Aorta (tissue), 5 donors: ENCODE measurements around the gene IQCE. TPM values are rescaled to one million over a fixed set of nuclear protein-coding genes. Genes with fewer than 3 reads are reported as not detected.
A peak's percentile ranks its signal among the peaks of the same experiment; 100 is the strongest.

ENCODE experiments used
- ATAC-seq: fragments of 200-7000 bp; cut with Tn5 transposase; one replicate; pipeline ENCODE4 v1.9.1; 2022; ENCODE audit warnings: moderate library complexity; ENCODE audit not compliant: low FRiP score
- DNase-seq, 2 donors: peaks; one replicate each; pipeline ENCODE4 v3.0.0-alpha.2; 2020
- H3K27ac ChIP-seq, 2 donors: one replicate each; pipeline ENCODE4 v1.5.1; 2013; ENCODE audit warnings: low read length in 2 of 2, mild to moderate bottlenecking in 2 of 2, moderate library complexity in 2 of 2, control low read depth in 1 of 2, inconsistent platforms in 1 of 2, low read depth in 1 of 2
- H3K27me3 ChIP-seq, 2 donors: one replicate each; pipeline ENCODE4 v1.6.1; 2013; ENCODE audit warnings: control low read depth in 1 of 2, low read length in 1 of 2, mild to moderate bottlenecking in 1 of 2, moderate library complexity in 1 of 2; ENCODE audit not compliant: insufficient read depth in 2 of 2, control insufficient read depth in 1 of 2
- H3K36me3 ChIP-seq, 2 donors: one replicate each; pipeline ENCODE4 v1.6.1; 2013; ENCODE audit warnings: control low read depth in 1 of 2, low read length in 1 of 2, mild to moderate bottlenecking in 1 of 2; ENCODE audit not compliant: insufficient read depth in 2 of 2, control insufficient read depth in 1 of 2
- H3K4me1 ChIP-seq, 2 donors: one replicate each; pipeline ENCODE4 v1.6.1; 2013; ENCODE audit warnings: low read length in 2 of 2, control low read depth in 1 of 2, mild to moderate bottlenecking in 1 of 2, moderate library complexity in 1 of 2; ENCODE audit not compliant: insufficient read depth in 2 of 2, control insufficient read depth in 1 of 2
- H3K4me3 ChIP-seq, 2 donors: one replicate each; pipeline ENCODE4 v1.5.1; 2013; ENCODE audit warnings: low read length in 2 of 2, control low read depth in 1 of 2, mild to moderate bottlenecking in 1 of 2
- H3K9me3 ChIP-seq: one replicate; pipeline ENCODE4 v1.6.1; 2013; ENCODE audit warnings: mild to moderate bottlenecking, low read length; ENCODE audit not compliant: control insufficient read depth
- WGBS, 2 donors: extraction: QIAGEN DNeasy Blood & Tissue Kit; methylation state at CpG; one replicate each; pipeline ENCODE4 v1.1.7; 2013; 5-methylcytosine and 5-hydroxymethylcytosine counted together
- intact Hi-C, 2 donors: fragments of 100-400 bp; cut with DNase I; formaldehyde crosslinking; loops; one replicate each; pipeline versions ENCODE4 v1.14.2 to v1.15.0; 2022
- polyA plus RNA-seq, 2 donors: library from polyadenylated mRNA; stranded (reverse); fragments of 200-250 nt; gene quantifications; one replicate each; pipeline ENCODE4 v1.2.3, GENCODE V29; 2013
- total RNA-seq, 2 donors: library from RNA; stranded (reverse); fragmentation: NEBNext Ultra II Directional; extraction: Animal tissue kit (Norgen Biotek cat#: 25700); gene quantifications; one replicate each; pipeline ENCODE4 v1.2.1, GENCODE V29; 2021
- donor health status: healthy with polysubstance abuse.
- donor health status: Bipolar disorder and iron deficiency.
- donor health status: DM: no; HTN: no; CAD: no.
- donor health status: DM: no; HTN: no; CAD: no.
- donor health status: DM: yes; HTN: yes; CAD: no.

The IQCE gene
- total and polyA plus RNA-seq, 4 donors: 6.1 to 18.2 (median 11.2) TPM

- no peaks in the 10 kb centered on the region for H3K27me3 ChIP-seq
- WGBS, 2 donors: 47 to 53% methylated on average over 22 of the region's 22 CpGs
- H3K4me1 ChIP-seq: no peaks in the 10 kb centered on the region
- no peaks in the 10 kb centered on the region for H3K36me3 ChIP-seq
- intact Hi-C loops: no loop called here
- ATAC-seq: no peak
- no peak overlapping the region for H3K4me3 ChIP-seq
- no peaks in the 10 kb centered on the region for H3K9me3 ChIP-seq
- H3K27ac ChIP-seq: no peak overlapping the region
- no peak for DNase-seq
Measured at GRCh38 chr7:2617325-2617905, 58.6 kb downstream of the IQCE start.

GRCh38 chr7:2619116-2619515, 60.3 kb downstream of the IQCE start:
- Histone ChIP-seq H3K27ac (peak overlapping the region in 1 of 2 donors; percentile 1), H3K27me3 (no peaks in the 10 kb centered on the region), H3K4me1 (no peaks in the 10 kb centered on the region), H3K36me3 (no peaks in the 10 kb centered on the region), H3K9me3 (no peaks in the 10 kb centered on the region), H3K4me3 (no peak overlapping the region)
- intact Hi-C loops: no loop called here
- ATAC-seq: no peak
- WGBS, 2 donors: 7 to 8% methylated on average over 9 of the region's 9 CpGs
- no peak for DNase-seq

GRCh38 chr7:2621061-2621828, 62.5 kb downstream of the IQCE start:
- no peak for DNase-seq
- ATAC-seq: peak; percentile 6
- no peak overlapping the region for H3K4me3 ChIP-seq
- no peaks in the 10 kb centered on the region for H3K4me1 ChIP-seq
- no peaks in the 10 kb centered on the region for H3K27me3 ChIP-seq
- intact Hi-C loops: loop anchor here in 1 of 2 donors (1.0 kb wide), 1 partner anchor 10 kb away; the partner anchor contains the start of gene TTYH3
- no peaks in the 10 kb centered on the region for H3K36me3 ChIP-seq
- no peak overlapping the region for H3K27ac ChIP-seq
- WGBS, 2 donors: 25 to 27% methylated on average over 23 of the region's 23 CpGs
- no peaks in the 10 kb centered on the region for H3K9me3 ChIP-seq

- intact Hi-C loops: loop anchor here in 1 of 2 donors (1.0 kb wide), 1 partner anchor 9 kb away; the partner anchor contains the start of gene TTYH3
- Histone ChIP-seq H3K4me1 (no peaks in the 10 kb centered on the region), H3K9me3 (no peaks in the 10 kb centered on the region), H3K27ac (no peak overlapping the region), H3K27me3 (no peaks in the 10 kb centered on the region), H3K4me3 (no peak overlapping the region), H3K36me3 (no peaks in the 10 kb centered on the region)
- WGBS, 2 donors: 65% methylated on average over 12 of the region's 12 CpGs
- ATAC-seq: no peak
- DNase-seq: peak in 1 of 2 donors; percentile 77
Measured at GRCh38 chr7:2621948-2622640, 63.3 kb downstream of the IQCE start.

- intact Hi-C loops: no loop called here
- H3K36me3 ChIP-seq: no peaks in the 10 kb centered on the region
- WGBS, 2 donors: 74 to 83% methylated on average over 15 to 19 of the region's 19 CpGs
- H3K27me3 ChIP-seq: no peaks in the 10 kb centered on the region
- H3K4me3 ChIP-seq: no peak overlapping the region
- ATAC-seq (no peak), DNase-seq (peak in 1 of 2 donors; percentile 79)
- H3K27ac ChIP-seq: no peak overlapping the region
- no peaks in the 10 kb centered on the region for H3K9me3 ChIP-seq
- no peaks in the 10 kb centered on the region for H3K4me1 ChIP-seq
Measured at GRCh38 chr7:2622869-2623697, 64.3 kb downstream of the IQCE start.

GRCh38 chr7:2623698-2624014, 64.9 kb downstream of the IQCE start:
- Histone ChIP-seq H3K27me3 (no peaks in the 10 kb centered on the region), H3K9me3 (no peaks in the 10 kb centered on the region), H3K4me1 (no peaks in the 10 kb centered on the region), H3K27ac (no peak overlapping the region), H3K4me3 (no peak overlapping the region), H3K36me3 (no peaks in the 10 kb centered on the region)
- no peak for ATAC-seq
- intact Hi-C loops: no loop called here
- WGBS, 2 donors: 94 to 99% methylated on average over 10 of the region's 10 CpGs
- no peak for DNase-seq

- peak in 1 of 2 donors; percentile 76 for DNase-seq
- intact Hi-C loops: no loop called here
- no peak overlapping the region for H3K27ac ChIP-seq
- H3K9me3 ChIP-seq: no peaks in the 10 kb centered on the region
- no peak overlapping the region for H3K4me3 ChIP-seq
- no peaks in the 10 kb centered on the region for H3K4me1 ChIP-seq
- H3K27me3 ChIP-seq: no peaks in the 10 kb centered on the region
- H3K36me3 ChIP-seq: no peaks in the 10 kb centered on the region
- WGBS, 2 donors: 92 to 94% methylated on average over 18 of the region's 18 CpGs
- ATAC-seq: no peak
Measured at GRCh38 chr7:2624293-2624886, 65.6 kb downstream of the IQCE start.

- 28 to 31% methylated on average over 20 of the region's 20 CpGs for WGBS, 2 donors
- no peaks in the 10 kb centered on the region for H3K27me3 ChIP-seq
- DNase-seq (no peak), ATAC-seq (no peak)
- no peaks in the 10 kb centered on the region for H3K36me3 ChIP-seq
- no peak overlapping the region for H3K27ac ChIP-seq
- H3K4me3 ChIP-seq: no peak overlapping the region
- intact Hi-C loops: no loop called here
- H3K4me1 ChIP-seq: no peaks in the 10 kb centered on the region
- H3K9me3 ChIP-seq: no peaks in the 10 kb centered on the region
Measured at GRCh38 chr7:2626498-2627117, 67.8 kb downstream of the IQCE start.
